ENCODE data around the gene PRKCH.
A peak's percentile ranks its signal among the peaks of the same experiment; 100 is the strongest.

The PRKCH gene

DNA sequence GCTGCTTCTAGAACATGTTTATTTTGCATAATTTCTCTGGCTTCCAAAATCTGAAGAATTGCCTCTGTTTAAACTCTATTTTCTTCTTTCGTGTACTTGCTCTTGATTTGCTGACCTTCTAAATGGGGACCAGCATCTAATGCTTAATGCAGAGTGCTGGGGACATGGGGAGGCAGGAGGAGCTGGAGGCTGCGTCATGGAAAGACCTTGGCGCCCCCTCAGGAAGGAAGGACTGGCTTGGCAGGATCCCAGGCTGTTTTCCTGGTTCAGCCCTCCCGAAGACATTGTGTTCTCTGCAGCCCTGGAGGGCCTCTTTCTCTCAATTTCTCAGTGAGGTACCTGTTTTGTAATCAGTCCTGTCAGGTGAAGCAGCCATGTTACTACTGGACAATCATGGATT lies 5.5 kb downstream of the PRKCH start:
- peaks cover 7% of the 10 kb centered on the region for H3K27me3 ChIP-seq (ENCODE audit: low read depth, low read length)
- peak overlapping the region; percentile 65 for H3K27ac ChIP-seq (ENCODE audit: low read length)
- H3K36me3 ChIP-seq (ENCODE audit: control insufficient read depth in 1 of 2, insufficient read depth in 2 of 2, low read length in 2 of 2): no peaks in the 10 kb centered on the region
- H3K4me3 ChIP-seq (ENCODE audit: low read depth in 1 of 2, low read length in 2 of 2): no peak overlapping the region
- H3K9me3 ChIP-seq (ENCODE audit: control insufficient read depth in 1 of 2, low read length in 2 of 2): no peaks in the 10 kb centered on the region
- H3K4me1 ChIP-seq (ENCODE audit: control insufficient read depth in 1 of 2, insufficient read depth in 2 of 2, low read length in 2 of 2): peaks cover 0 to 6% of the 10 kb centered on the region in 2 donors

DNA sequence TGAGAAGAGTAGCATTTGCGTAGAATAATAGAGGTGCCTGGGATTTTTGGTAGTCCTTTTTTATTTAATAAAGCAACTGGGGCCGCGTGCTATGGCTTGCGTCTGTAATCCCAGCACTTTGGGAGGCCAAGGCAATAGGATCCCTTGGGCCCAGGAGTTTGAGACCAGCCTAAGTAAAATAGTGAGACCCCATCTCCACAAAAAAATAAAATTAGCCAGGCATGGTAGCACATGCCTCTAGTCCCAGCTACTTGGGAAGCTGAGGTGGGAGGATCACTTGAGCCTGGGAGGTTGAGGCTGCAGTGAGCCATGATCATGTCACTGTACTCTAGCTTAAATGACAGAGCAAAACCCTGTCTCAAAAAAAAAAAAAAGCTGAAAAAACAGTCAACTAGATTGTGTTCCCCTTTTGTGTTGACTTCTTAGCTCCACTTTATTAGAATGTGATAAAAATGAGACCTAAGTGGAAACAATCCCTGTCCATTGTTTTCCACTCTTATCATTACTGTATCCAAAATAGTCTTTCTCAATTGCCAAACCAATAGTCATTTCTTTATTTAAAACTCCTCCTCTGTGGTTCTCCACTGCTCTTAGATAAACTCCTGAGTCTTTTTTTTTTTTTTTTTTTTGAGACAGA lies 7.4 kb downstream of the PRKCH start:
- H3K4me1 ChIP-seq (ENCODE audit: control insufficient read depth in 1 of 2, insufficient read depth in 2 of 2, low read length in 2 of 2): no peaks in the 10 kb centered on the region
- H3K9me3 ChIP-seq (ENCODE audit: control insufficient read depth in 1 of 2, low read length in 2 of 2): no peaks in the 10 kb centered on the region
- no peak overlapping the region for H3K27ac ChIP-seq (ENCODE audit: low read length)
- H3K4me3 ChIP-seq (ENCODE audit: low read depth in 1 of 2, low read length in 2 of 2): no peak overlapping the region
- H3K36me3 ChIP-seq (ENCODE audit: control insufficient read depth in 1 of 2, insufficient read depth in 2 of 2, low read length in 2 of 2): no peaks in the 10 kb centered on the region
- peaks cover 3% of the 10 kb centered on the region for H3K27me3 ChIP-seq (ENCODE audit: low read depth, low read length)

GRCh38 chr14:61329478-61330051 lies 8.2 kb downstream of the PRKCH start:
- Histone ChIP-seq H3K9me3 (ENCODE audit: control insufficient read depth in 1 of 2, low read length in 2 of 2) (no peaks in the 10 kb centered on the region), H3K27ac (ENCODE audit: low read length) (peak overlapping the region; percentile 25), H3K36me3 (ENCODE audit: control insufficient read depth in 1 of 2, insufficient read depth in 2 of 2, low read length in 2 of 2) (no peaks in the 10 kb centered on the region), H3K4me1 (ENCODE audit: control insufficient read depth in 1 of 2, insufficient read depth in 2 of 2, low read length in 2 of 2) (no peaks in the 10 kb centered on the region), H3K27me3 (ENCODE audit: low read depth, low read length) (no peaks in the 10 kb centered on the region), H3K4me3 (ENCODE audit: low read depth in 1 of 2, low read length in 2 of 2) (no peak overlapping the region)

- no peaks in the 10 kb centered on the region for H3K27me3 ChIP-seq (ENCODE audit: low read depth, low read length)
- H3K36me3 ChIP-seq (ENCODE audit: control insufficient read depth in 1 of 2, insufficient read depth in 2 of 2, low read length in 2 of 2): no peaks in the 10 kb centered on the region
- H3K4me3 ChIP-seq (ENCODE audit: low read depth in 1 of 2, low read length in 2 of 2): no peak overlapping the region
- no peaks in the 10 kb centered on the region for H3K4me1 ChIP-seq (ENCODE audit: control insufficient read depth in 1 of 2, insufficient read depth in 2 of 2, low read length in 2 of 2)
- H3K27ac ChIP-seq (ENCODE audit: low read length): no peak overlapping the region
- no peaks in the 10 kb centered on the region for H3K9me3 ChIP-seq (ENCODE audit: control insufficient read depth in 1 of 2, low read length in 2 of 2)
Observed at GRCh38 chr14:61330511-61330910, 9.1 kb downstream of the PRKCH start.

- H3K9me3 ChIP-seq (ENCODE audit: control insufficient read depth in 1 of 2, low read length in 2 of 2): no peaks in the 10 kb centered on the region
- no peak overlapping the region for H3K27ac ChIP-seq (ENCODE audit: low read length)
- no peaks in the 10 kb centered on the region for H3K4me1 ChIP-seq (ENCODE audit: control insufficient read depth in 1 of 2, insufficient read depth in 2 of 2, low read length in 2 of 2)
- H3K36me3 ChIP-seq (ENCODE audit: control insufficient read depth in 1 of 2, insufficient read depth in 2 of 2, low read length in 2 of 2): no peaks in the 10 kb centered on the region
- no peak overlapping the region for H3K4me3 ChIP-seq (ENCODE audit: low read depth in 1 of 2, low read length in 2 of 2)
- no peaks in the 10 kb centered on the region for H3K27me3 ChIP-seq (ENCODE audit: low read depth, low read length)
Observed at GRCh38 chr14:61331992-61332657, 10.7 kb downstream of the PRKCH start.

- Histone ChIP-seq H3K4me3 (ENCODE audit: low read depth in 1 of 2, low read length in 2 of 2) (no peak overlapping the region), H3K27ac (ENCODE audit: low read length) (no peak overlapping the region)
Observed at GRCh38 chr14:61332658-61333029, 11.3 kb downstream of the PRKCH start.

GRCh38 chr14:61333087-61333486 lies 11.7 kb downstream of the PRKCH start:
- no peak overlapping the region for H3K27ac ChIP-seq (ENCODE audit: low read length)
- no peaks in the 10 kb centered on the region for H3K9me3 ChIP-seq (ENCODE audit: control insufficient read depth in 1 of 2, low read length in 2 of 2)
- H3K36me3 ChIP-seq (ENCODE audit: control insufficient read depth in 1 of 2, insufficient read depth in 2 of 2, low read length in 2 of 2): no peaks in the 10 kb centered on the region
- no peaks in the 10 kb centered on the region for H3K4me1 ChIP-seq (ENCODE audit: control insufficient read depth in 1 of 2, insufficient read depth in 2 of 2, low read length in 2 of 2)
- H3K4me3 ChIP-seq (ENCODE audit: low read depth in 1 of 2, low read length in 2 of 2): no peak overlapping the region
- no peaks in the 10 kb centered on the region for H3K27me3 ChIP-seq (ENCODE audit: low read depth, low read length)

More at GRCh38 chr14:61332658-61333029, 11.3 kb downstream of the PRKCH start:
- Histone ChIP-seq H3K9me3 (ENCODE audit: control insufficient read depth in 1 of 2, low read length in 2 of 2) (no peaks in the 10 kb centered on the region), H3K36me3 (ENCODE audit: control insufficient read depth in 1 of 2, insufficient read depth in 2 of 2, low read length in 2 of 2) (no peaks in the 10 kb centered on the region), H3K27me3 (ENCODE audit: low read depth, low read length) (no peaks in the 10 kb centered on the region), H3K4me1 (ENCODE audit: control insufficient read depth in 1 of 2, insufficient read depth in 2 of 2, low read length in 2 of 2) (no peaks in the 10 kb centered on the region)

GRCh38 chr14:61334197-61334701 lies 12.9 kb downstream of the PRKCH start:
- no peaks in the 10 kb centered on the region for H3K4me1 ChIP-seq (ENCODE audit: control insufficient read depth in 1 of 2, insufficient read depth in 2 of 2, low read length in 2 of 2)
- peak overlapping the region; percentile 25 for H3K27ac ChIP-seq (ENCODE audit: low read length)
- no peaks in the 10 kb centered on the region for H3K9me3 ChIP-seq (ENCODE audit: control insufficient read depth in 1 of 2, low read length in 2 of 2)
- H3K36me3 ChIP-seq (ENCODE audit: control insufficient read depth in 1 of 2, insufficient read depth in 2 of 2, low read length in 2 of 2): no peaks in the 10 kb centered on the region
- no peaks in the 10 kb centered on the region for H3K27me3 ChIP-seq (ENCODE audit: low read depth, low read length)
- no peak overlapping the region for H3K4me3 ChIP-seq (ENCODE audit: low read depth in 1 of 2, low read length in 2 of 2)

GRCh38 chr14:61335049-61335448 lies 13.7 kb downstream of the PRKCH start:
- Histone ChIP-seq H3K36me3 (ENCODE audit: control insufficient read depth in 1 of 2, insufficient read depth in 2 of 2, low read length in 2 of 2) (no peaks in the 10 kb centered on the region), H3K4me3 (ENCODE audit: low read depth in 1 of 2, low read length in 2 of 2) (no peak overlapping the region), H3K27me3 (ENCODE audit: low read depth, low read length) (no peaks in the 10 kb centered on the region), H3K4me1 (ENCODE audit: control insufficient read depth in 1 of 2, insufficient read depth in 2 of 2, low read length in 2 of 2) (no peaks in the 10 kb centered on the region), H3K27ac (ENCODE audit: low read length) (no peak overlapping the region), H3K9me3 (ENCODE audit: control insufficient read depth in 1 of 2, low read length in 2 of 2) (no peaks in the 10 kb centered on the region)

DNA sequence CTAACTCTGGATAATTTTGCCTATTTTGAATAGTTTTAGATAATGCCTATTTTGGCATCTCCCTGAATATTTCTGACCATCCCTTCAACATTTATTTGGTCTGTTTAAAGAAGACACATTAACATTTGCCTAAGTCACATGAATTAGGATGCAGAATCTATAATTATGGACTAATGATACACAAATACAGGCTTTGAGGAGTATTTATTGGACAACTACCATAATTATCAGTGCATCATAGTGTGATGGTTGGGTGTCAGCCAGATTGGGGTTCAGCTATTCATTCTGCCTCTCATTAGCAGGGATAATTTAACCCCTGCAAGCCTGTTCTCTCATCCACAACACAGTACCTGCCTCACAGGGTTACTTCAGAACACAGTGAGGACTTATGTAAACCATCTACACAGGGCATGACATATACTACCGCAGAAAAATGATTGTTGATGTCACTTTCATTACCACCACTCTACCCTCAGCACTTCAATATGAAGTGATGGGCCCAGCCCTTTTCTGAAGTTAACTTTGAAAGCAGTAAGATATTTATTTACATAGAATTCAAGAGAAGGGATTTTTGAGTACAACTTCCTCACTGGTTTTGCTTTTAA lies 14.4 kb downstream of the PRKCH start:
- no peak overlapping the region for H3K27ac ChIP-seq (ENCODE audit: low read length)
- no peak overlapping the region for H3K4me3 ChIP-seq (ENCODE audit: low read depth in 1 of 2, low read length in 2 of 2)
- no peaks in the 10 kb centered on the region for H3K4me1 ChIP-seq (ENCODE audit: control insufficient read depth in 1 of 2, insufficient read depth in 2 of 2, low read length in 2 of 2)

GRCh38 chr14:61337893-61338292 lies 16.5 kb downstream of the PRKCH start:
- Histone ChIP-seq H3K4me3 (ENCODE audit: low read depth in 1 of 2, low read length in 2 of 2) (no peak overlapping the region), H3K9me3 (ENCODE audit: control insufficient read depth in 1 of 2, low read length in 2 of 2) (no peaks in the 10 kb centered on the region), H3K27me3 (ENCODE audit: low read depth, low read length) (no peaks in the 10 kb centered on the region), H3K36me3 (ENCODE audit: control insufficient read depth in 1 of 2, insufficient read depth in 2 of 2, low read length in 2 of 2) (no peaks in the 10 kb centered on the region), H3K27ac (ENCODE audit: low read length) (peak overlapping the region; percentile 11), H3K4me1 (ENCODE audit: control insufficient read depth in 1 of 2, insufficient read depth in 2 of 2, low read length in 2 of 2) (no peaks in the 10 kb centered on the region)

More for the DNA sequence above, 14.4 kb downstream of the PRKCH start:
- H3K9me3 ChIP-seq (ENCODE audit: control insufficient read depth in 1 of 2, low read length in 2 of 2): no peaks in the 10 kb centered on the region
- H3K36me3 ChIP-seq (ENCODE audit: control insufficient read depth in 1 of 2, insufficient read depth in 2 of 2, low read length in 2 of 2): no peaks in the 10 kb centered on the region
- no peaks in the 10 kb centered on the region for H3K27me3 ChIP-seq (ENCODE audit: low read depth, low read length)

Data from muscle layer of duodenum (tissue), 2 donors.